HG02588 (cell line): ENCODE measurements around the gene XPNPEP1.
"Not testable (repeated sequence)": the region's sequence is repeated elsewhere in the genome, so short reads cannot be mapped to it uniquely, and the experiment has no call there.

Source experiments
- ATAC-seq: cut with Tn5 transposase; IDR thresholded peaks from one replicate; pipeline ENCODE4 v1.9.1; 2021; ENCODE audit warnings: mild to moderate bottlenecking, moderate library complexity; ENCODE audit not compliant: unreplicated experiment

XPNPEP1 gene

DNA sequence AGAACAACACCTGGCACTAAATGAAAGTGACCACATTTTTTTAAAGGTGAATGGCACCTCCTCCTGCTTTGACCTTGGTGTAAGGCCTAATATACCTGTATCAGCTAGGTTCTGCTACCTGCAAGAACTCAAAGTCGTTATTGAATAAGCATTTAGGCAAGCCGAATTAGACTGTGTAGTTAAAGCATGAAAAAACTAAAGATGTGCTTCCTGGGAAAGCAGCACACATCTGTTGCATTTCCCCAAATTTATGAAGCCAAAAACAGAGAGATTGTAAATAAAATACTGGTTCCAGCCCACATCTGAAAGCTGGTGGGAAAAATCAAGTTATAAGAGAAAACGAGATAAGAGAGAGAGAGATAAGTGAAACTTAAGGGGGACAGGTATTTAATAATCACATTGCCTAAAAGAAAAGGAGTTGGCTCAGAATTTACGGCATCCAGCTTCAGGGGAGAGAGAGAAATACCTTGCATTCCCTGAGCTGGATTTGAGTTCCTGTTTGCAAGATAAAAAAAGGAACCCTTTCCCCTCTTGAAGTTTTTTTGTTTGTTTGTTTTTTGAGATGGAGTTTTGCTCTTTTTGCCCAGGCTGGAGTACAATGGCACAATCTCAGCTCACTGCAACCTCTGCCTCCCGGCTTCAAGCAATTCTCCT is 1.8 kb upstream of the XPNPEP1 start:
- ATAC-seq = no peak

DNA sequence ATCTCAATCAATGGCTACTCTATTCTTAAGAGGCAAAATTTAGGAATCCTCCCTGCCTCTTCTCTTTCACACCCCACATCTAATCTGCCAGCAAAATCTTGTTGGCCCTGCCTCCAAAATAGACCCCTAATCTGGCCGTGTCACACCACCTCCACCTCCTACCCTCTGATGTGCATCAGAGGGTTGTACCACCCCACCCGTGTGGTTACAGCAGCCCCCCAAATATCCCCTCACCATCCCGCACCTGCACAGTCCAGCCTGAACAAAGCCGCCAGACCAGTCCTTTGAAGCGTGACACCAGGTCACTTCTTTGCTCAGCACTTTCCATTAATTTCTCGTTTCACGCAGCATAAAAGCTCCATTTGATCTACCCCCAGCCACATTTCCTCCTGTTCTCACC is 776 bp upstream of the XPNPEP1 start:
- no peak for ATAC-seq

DNA sequence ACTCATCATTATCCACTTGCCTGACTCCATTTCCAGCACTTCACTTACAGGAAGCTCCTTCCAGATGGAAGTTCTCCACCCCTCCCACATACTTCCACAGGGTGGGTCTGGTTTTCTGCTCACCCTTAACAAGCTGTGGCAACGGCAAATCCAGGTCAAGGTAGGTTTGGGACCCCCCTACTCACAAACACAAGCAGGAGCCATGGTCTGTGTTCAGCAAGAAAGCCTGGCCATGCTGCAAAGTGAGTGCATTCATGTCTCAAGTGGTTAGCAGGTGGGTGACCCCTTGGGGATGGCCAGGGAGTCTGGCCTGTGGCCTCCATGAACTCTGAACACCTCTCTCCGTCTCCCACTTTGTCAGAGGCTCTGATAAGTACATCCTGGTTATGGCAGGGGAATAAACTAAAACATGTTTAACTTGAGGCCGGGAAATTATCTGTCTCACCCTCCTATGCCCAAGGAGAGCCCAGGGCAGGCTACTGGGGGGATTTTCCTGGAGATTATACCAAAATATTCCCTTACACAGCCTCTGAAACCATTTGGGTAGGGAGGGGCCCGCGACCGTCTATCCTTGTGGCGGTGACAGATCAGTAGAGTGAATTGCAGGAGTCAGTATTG is 844 bp downstream of the XPNPEP1 start:
- ATAC-seq = no peak

DNA sequence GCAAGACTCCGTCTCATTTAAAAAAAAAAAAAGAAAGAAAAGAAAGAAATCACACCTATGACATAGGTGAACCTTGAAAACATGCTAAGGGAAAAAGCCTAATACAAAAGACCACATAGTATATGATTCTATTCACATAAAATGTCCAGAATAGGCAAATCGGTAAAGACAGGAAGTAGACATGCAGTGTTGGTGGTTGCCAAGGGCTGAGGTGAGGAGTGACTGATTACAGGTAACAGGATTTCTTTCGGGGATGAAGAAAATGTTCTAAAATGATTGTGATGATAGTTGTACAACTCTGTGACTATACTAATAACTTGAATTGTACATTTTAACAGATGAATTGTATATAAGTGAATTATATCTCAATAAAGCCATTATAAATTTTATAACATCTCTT is 3.3 kb downstream of the XPNPEP1 start:
- ATAC-seq = no peak

DNA sequence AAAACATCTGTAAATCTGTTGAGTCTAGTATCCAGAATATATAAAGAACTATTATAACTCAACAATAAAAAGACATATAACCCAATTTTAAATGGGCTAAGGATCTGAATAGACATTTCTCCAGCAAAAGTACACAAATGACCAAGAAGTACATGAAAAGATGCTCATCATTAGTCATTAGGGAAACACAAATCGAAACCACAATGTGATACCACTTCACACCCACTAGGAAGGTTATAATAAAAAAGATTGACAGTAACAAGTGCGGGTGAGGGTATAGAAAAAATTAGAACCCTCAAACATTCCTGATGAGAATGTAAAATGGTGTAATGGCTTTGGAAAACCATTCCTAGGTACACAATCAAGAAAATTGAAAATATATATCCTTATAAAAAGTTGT is 4.1 kb downstream of the XPNPEP1 start:
- no peak for ATAC-seq

DNA sequence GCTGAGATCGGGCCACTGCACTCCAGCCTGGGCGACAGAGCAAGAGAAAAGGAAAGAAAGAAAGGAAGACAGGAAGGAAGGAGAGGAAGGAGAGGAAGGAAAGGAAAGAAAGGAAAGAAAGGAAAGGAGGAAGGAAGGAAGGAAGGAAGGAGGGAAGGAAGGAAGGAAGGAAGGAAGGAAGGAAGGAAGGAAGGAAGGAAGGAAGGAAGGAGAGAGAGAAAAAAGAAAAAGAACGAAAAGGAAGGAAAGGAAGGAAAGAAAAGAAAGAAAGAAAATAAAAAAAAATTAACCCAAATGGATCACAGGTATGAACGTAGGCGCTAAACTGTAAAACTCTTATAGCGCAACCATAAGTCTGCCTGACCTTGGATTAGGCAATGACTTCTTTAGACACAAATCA is 4.6 kb downstream of the XPNPEP1 start:
- not testable (repeated sequence) for ATAC-seq

DNA sequence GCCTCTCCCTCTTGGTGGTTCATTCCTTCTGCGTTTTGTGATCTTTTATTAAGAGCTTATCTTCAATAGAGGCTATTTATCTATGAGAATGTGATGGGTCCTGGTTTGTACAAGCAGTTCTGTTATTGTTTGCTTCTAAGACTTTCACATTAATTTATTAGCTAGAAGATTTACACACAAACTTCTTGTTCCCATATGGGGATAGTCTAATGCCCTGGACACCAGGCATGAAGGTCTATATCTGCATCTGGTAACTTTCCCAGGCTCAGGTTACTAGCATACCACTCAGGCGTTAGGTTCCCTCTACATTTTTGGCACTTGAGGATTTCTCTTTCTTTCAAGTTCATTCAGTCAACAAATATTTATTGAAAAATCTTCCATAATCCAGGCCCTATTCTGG is 7.7 kb downstream of the XPNPEP1 start:
- ATAC-seq = no peak

DNA sequence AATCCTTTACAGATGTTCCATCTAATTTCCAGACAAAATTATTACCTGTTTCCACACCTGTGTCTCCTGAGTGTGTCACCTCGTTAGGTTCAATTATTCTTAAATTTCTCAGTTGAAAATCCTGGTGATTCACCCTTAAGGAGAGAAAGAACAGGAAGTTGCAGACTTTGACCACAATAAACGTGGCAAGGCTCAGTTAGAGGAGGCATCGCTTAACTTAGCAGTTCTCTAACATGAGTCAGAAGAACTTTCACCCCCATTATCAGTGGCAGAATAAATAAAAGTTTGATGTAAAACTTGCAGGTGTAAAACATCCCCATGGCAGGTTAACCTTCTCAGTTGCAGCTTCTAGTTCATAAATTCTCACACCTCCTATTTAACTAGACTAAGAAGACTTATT is 8.3 kb downstream of the XPNPEP1 start:
- ATAC-seq = no peak

DNA sequence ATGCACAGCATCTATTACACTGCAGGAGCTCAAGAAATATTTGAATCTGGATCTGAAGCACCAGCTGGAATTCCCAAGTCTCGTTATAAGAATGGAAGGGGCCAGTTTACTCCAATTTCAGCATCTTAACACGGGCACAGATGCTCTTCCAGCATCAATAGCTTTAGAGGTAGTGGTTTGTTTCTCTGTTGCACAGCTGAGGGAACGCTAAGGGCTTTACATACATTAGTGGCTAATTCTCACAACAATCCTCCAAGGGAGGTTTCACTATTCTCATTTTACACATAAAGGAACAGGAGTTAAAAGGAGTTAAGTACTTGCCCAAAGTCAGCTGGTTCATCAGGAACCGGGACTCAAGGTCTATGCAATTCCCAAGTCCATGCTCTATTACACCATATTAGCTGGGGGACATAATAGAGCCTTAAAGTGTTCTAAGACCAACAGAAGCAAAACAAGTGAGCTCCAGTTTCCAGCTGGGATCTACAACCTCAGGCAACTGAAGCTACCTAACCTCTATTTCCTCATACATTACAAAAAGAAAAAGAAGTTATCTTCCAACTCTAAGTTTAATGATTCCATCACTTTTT is 9.9 kb downstream of the XPNPEP1 start:
- ATAC-seq = no peak

DNA sequence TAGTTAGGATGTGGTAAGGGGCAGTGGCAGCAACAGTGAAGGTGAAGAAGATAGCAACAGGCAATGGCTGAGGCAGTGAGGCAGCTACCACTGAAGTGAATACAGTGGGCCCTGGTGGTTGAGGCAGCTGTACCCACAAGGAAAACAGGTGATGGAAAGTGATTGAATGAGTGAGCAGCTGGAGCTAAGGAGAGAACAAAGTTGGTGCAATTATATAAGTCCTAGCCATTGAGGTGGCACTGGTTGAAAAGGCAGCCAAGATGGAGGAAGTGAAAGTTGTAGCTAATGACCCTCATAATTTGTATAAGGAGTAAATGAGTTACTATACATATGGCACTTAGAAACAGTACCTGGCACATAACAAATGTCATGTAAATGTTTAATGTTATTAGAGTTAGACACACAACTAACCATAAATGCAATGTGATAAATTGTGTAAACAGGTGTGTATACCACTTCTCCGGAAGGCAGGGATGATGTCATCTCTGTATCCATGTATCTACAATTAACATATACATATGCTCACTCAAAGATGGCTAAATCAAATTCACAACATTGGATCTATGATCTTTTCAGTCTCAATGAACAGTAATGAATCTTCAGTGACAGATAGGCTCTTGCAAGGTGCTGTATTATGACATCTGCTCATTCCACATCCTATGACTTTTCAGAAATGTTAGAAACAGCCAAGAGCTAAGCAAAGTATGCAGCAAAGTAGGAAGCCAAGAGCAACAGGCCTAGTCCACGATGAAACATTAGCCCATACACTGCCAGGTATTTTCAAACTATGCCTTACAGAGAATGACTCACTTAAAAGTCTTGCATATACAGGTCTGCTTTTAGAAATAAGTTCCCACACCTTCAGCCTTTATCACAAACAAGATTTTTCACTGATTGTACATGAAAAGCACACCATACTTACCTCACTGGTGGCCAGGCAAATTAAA is 10.7 kb downstream of the XPNPEP1 start:
- peak; percentile 85 for ATAC-seq

DNA sequence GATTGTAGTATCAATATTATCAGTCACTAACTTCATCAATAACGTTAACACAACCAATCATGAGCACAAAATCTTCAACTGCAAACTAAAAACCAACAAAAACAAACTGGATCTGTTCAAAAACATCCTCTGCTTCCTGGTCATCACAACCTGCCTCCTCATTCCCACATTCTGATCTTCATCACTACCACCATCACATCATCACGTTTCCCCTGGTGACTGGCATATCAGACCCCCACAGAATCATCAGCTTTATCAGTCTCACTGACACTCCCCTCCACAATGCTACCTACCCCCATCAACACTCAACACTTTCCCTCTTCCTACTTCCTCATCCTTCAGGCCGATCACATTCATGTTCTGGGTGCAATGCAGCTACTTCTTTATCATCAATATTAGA is 11.4 kb downstream of the XPNPEP1 start:
- ATAC-seq = no peak

DNA sequence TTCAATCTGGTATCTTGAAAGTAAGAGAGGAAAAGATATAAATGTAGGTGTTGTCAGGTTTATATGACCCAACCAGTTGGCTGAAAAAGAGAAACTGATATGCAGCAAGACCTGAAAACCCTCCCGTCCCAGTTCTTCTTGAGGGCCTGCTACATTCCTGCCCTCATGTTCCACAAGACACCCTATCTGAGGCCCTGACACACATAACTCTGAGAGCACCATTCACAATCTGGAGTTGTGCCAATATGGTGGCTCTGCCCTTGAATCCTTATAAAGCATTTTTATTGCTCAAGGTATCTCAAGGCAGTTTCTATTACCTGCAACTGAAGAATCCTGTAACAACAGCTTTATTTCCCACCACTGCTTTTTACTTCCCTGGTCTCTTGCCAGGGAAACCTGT is 17.0 kb downstream of the XPNPEP1 start:
- ATAC-seq = no peak

DNA sequence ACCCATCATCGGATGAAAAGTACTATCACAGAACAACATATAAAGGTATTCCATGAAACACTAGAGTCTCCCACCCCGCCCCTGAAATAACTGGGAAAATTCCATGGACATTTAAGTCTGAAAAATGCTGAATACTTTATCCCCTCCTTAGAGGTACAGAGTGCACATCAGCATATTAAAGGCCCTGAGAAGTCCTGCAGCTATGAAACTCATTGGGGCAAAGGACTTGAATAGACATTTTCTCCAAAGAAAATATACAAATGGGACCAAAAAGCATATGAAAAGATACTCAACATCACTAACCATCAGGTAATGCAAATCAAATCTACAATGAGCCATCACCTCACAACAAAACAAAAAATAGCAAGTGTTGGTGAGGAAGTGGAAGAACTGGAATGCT is 18.9 kb downstream of the XPNPEP1 start:
- no peak for ATAC-seq

DNA sequence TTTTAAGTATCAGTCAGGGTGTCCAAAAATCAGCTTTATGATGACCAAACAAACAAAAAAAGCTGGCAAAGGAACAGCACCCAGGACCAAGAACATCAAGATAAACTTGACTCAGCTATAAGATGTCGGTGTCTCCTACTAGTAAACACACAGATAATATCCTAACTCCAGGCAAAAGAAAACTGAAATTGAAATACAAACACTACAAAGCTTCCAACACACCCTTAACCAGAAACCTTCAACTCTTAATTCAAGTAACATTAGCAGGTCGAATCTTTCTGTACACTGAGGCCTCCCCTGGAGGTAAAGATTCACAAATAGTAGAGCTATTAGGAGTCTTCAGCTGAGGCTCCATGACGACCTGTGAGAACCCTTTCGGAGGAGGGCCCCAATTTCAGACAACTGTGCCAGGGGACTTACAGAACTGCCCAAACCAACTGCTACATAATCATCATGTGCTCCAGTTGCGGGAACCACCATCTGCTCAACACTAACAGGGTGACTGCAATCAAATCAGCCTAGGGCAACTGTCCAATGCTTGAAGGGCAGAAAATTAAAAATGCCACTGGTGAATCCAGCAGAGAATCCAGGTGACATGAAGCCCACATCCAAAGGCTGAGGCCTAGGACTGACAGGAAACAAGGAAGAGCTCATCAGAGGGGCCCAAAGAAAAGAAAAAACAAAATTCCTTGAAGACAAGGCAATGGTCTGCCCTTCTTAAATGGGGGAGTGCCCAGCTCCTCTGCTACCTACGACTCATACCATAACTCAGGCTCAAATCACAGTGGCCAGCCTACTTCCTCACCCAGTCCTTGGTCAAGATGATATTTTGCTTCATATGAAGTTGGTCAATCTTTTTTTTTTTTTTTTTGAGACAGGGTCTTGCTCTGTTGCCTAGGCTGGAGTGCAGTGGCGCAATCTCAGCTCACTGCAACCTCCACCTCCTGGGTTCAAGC is 20.0 kb downstream of the XPNPEP1 start:
- peak; percentile 56 for ATAC-seq

DNA sequence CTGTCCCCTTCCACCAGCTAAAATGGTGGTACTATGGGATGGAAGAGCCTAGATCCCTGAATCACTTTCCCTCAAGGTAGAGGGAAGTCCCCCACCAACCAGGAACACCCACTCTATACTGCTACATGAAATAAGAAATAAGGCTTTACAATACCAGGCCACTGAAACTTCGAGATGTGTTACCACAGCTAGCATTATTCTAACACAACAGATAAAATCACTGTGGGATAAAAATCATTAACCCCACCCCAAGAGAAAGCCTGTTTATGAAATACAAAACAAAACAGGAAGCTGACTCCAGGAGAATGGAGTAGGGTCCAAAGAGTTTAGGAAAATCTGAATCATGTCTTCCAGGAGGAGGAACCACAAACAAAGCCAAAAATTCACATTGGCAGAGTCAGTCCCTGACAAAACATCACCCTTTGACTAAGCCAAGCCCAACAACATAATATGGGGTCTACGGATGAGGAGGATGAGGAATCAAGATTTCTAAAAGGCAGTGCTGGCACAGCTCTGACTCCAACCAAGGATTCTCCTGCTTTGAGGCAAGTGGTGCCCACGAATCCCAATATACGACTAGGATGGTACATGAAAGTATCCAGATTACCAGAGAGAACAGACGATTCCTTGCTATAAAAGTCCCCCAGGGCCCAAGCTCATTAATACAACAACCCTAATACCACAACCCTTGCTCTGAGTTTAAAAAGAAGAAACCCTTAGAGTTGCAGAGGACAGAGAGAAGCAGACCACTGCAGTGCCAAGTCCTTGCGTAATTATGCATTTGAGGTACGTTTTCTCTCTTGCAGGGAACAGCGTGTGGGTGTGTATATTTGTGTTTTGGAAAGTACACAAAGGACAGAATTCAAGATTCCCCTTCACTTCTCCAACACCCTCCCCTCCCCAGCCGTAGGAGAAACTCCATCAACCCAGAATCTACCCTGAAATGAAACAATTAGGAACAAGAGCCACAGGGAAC is 23.7 kb downstream of the XPNPEP1 start:
- no peak for ATAC-seq

DNA sequence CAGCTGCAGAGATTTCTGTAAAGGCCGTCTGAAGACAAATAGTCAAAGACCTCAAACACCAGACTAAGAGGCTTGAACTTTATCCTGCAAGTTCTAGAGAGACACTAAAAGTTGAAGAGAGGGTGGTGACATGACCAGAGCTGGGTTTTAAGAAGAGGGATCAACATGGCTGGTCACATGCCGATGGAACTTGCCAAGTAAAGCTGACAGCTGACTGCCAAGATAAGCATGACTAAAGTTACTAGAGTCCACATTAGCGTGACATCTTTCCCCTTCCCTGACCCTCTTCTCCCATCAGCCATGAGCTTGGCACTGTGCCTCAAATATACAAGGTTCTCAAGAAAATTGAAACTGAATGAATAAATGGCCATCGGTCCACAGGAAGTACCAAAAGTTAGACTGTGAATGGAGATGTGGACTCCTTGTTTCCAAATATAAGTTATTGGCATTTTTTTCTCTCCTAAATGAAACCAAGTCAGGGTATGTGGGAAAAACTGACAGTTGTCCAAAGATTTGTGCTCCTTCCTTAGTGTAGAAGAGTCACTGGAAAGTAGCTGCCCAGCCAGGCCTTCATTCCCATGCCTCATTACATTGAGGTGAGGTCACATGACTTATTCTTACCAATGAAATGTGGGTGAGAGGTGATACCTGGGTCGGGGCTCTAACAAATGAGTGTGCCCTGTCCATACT is 24.5 kb downstream of the XPNPEP1 start:
- no peak for ATAC-seq

DNA sequence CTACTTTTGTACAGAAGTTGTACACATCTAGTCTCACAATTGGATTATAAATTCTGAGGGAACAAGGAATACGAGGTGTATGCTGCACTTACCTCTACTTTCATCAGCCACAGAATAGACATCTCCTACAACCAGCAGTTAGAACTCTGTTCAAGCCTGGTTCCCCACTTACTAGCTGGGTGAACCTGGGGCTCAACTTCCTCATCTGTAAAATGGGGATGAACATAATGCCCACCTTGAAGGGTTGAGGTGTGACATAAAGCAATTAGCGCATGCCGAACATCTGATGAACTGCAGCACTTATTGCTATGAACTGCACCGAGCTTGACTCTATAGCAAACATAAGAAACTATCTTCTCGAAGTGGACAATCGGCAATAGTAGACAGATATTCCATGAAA is 25.3 kb downstream of the XPNPEP1 start:
- no peak for ATAC-seq

DNA sequence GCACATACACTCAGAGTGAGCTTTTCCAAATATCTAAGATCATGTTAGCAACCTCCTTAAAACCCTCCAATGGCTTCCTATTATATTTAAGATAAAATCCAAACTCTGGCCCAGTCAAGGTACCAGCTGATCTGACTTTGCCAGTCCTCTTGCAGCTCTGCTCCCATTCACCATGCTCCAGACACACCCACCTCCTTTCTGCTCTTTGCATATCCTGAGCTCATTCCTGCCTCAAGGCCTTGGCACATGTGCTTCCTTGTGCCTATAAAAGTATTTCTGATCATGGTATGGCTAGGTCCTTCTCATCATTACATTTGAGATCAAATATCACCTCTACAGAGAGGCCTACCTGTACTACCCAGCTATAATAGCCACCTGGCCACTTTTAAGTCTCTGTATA is 27.5 kb downstream of the XPNPEP1 start:
- ATAC-seq = no peak
